Transverse colon (tissue), 4 donors: ENCODE measurements around the gene TRMT2A. TPM values are rescaled to one million over a fixed set of nuclear protein-coding genes. Genes with fewer than 3 reads are reported as not detected.

Experiments used
- DNase-seq: peaks from one replicate; pipeline ENCODE4 v3.0.0-alpha.2; 2019
- H3K27ac ChIP-seq, 4 donors: fragments of 200-600 bp; sonication (generic); 2 replicates each; pipeline ENCODE4 v1.5.1; 2016 to 2018; ENCODE audit warnings: inconsistent platforms in 4 of 4
- H3K27me3 ChIP-seq: fragments of 200-600 bp; sonication (generic); 2 replicates; pipeline ENCODE4 v1.5.1; 2017; ENCODE audit warnings: inconsistent platforms
- H3K36me3 ChIP-seq, 4 donors: fragments of 200-600 bp; sonication (generic); 2 replicates each; pipeline ENCODE4 v1.5.1; 2017 to 2019; ENCODE audit warnings: inconsistent platforms in 4 of 4
- H3K4me1 ChIP-seq, 4 donors: fragments of 200-600 bp; sonication (generic); 2 replicates each; pipeline ENCODE4 v1.5.1; 2017 to 2020; ENCODE audit warnings: inconsistent platforms in 4 of 4
- H3K4me3 ChIP-seq, 4 donors: fragments of 200-600 bp; sonication (generic); 1 replicate in 1 of 4; 2 replicates in 3 of 4; pipeline versions ENCODE4 v1.5.1 to v1.6.1; 2017 to 2019; ENCODE audit warnings: inconsistent platforms in 4 of 4
- H3K9me3 ChIP-seq, 2 donors: fragments of 200-600 bp; sonication (generic); 2 replicates each; pipeline ENCODE4 v1.5.1; 2017 to 2019; ENCODE audit warnings: inconsistent platforms in 2 of 2
- CTCF ChIP-seq, 5 experiments: fragments of 200-600 bp in 3 of 5; fragments of 450-650 bp in 2 of 5; sonication (generic) in 3 of 5; IDR thresholded peaks; 1 replicate in 2 of 5; 2 replicates in 3 of 5; pipeline ENCODE4 v1.5.1; 2016 to 2017; ENCODE audit warnings: antibody characterized with exemption in 5 of 5, inconsistent platforms in 3 of 5, mild to moderate bottlenecking in 2 of 5, moderate library complexity in 1 of 5
- EP300 ChIP-seq: sonication (generic); formaldehyde crosslinking; IDR thresholded peaks from one replicate; pipeline ENCODE4 v1.6.1; 2017; ENCODE audit warnings: antibody characterized with exemption, low read depth
- POLR2A ChIP-seq: fragments of 450-650 bp; IDR thresholded peaks from one replicate; pipeline ENCODE4 v1.6.1; 2016; ENCODE audit warnings: antibody characterized with exemption, mild to moderate bottlenecking, moderate library complexity
- POLR2AphosphoS5 ChIP-seq, 3 donors: sonication (generic); formaldehyde crosslinking; IDR thresholded peaks; one replicate each; pipeline ENCODE4 v1.6.1; 2016; ENCODE audit warnings: antibody characterized with exemption in 3 of 3
- WGBS, 2 donors: methylation state at CpG; one replicate each; pipeline ENCODE4 v1.1.5; 2018; ENCODE audit warnings: low coverage in 1 of 2; 5-methylcytosine and 5-hydroxymethylcytosine counted together
- in situ Hi-C, 4 donors: fragments of 200-750 bp; cut with MboI; loops; one replicate each; pipeline versions ENCODE4 v1.15.0 to v1.15.1; 2017; ENCODE audit warnings: low sequenced_read_pairs in 3 of 4, low pct_ligation_motif_present in 1 of 4, low pct_unique_long_range_greater_than_20kb in 1 of 4
- intact Hi-C: fragments of 100-400 bp; cut with DNase I; formaldehyde crosslinking; loops from one replicate; pipeline ENCODE4 v1.15.1; 2023; ENCODE audit warnings: low total_unique reads
- total RNA-seq, 4 donors: library from RNA; depleted of rRNA; stranded (reverse); fragments of >200 nt; gene quantifications; one replicate each; pipeline ENCODE4 v1.1.0, GENCODE V29; 2016

Gene TRMT2A
- total RNA-seq, 4 donors from 2014 or later: 38.6 to 77.4 (median 46.5) TPM

GRCh38 chr22:20094197-20094807, 22.7 kb downstream of the TRMT2A start:
- no peaks in the 10 kb centered on the region for H3K4me1 ChIP-seq
- H3K27me3 ChIP-seq: no peaks in the 10 kb centered on the region
- no peak overlapping the region for H3K27ac ChIP-seq
- no peak overlapping the region for H3K4me3 ChIP-seq
- no peak for DNase-seq
- TF ChIP-seq CTCF (IDR thresholded peaks at IDR 0.05) (no peak), EP300 (no peak), POLR2A (no peak), POLR2AphosphoS5 (IDR thresholded peaks at IDR 0.05) (no peak)
- in situ Hi-C loops (no loop called here), intact Hi-C loops (no loop called here)
- H3K9me3 ChIP-seq: no peaks in the 10 kb centered on the region
- WGBS, 2 donors: 93 to 96% methylated on average over 3 to 15 of the region's 15 CpGs
- H3K36me3 ChIP-seq: peaks cover 0 to 91% (median 33%) of the 10 kb centered on the region in 4 donors

GRCh38 chr22:20093418-20094196, 23.4 kb downstream of the TRMT2A start:
- intact Hi-C loops: no loop called here

GRCh38 chr22:20092477-20092854, 24.6 kb downstream of the TRMT2A start:
- in situ Hi-C loops: no loop called here
- H3K9me3 ChIP-seq: no peaks in the 10 kb centered on the region
- H3K27ac ChIP-seq: no peak overlapping the region
- H3K27me3 ChIP-seq: no peaks in the 10 kb centered on the region
- H3K4me3 ChIP-seq: no peak overlapping the region
- H3K36me3 ChIP-seq: peaks cover 0 to 95% (median 26%) of the 10 kb centered on the region in 4 donors
- no peaks in the 10 kb centered on the region for H3K4me1 ChIP-seq
- DNase-seq: no peak
- intact Hi-C loops: no loop called here
- no peak for TF ChIP-seq EP300
- TF ChIP-seq POLR2A: no peak
- TF ChIP-seq POLR2AphosphoS5 (IDR thresholded peaks at IDR 0.05): no peak
- TF ChIP-seq CTCF (IDR thresholded peaks at IDR 0.05): no peak
- WGBS, 2 donors: 92 to 95% methylated on average over 7 to 11 of the region's 11 CpGs

More at GRCh38 chr22:20093418-20094196, 23.4 kb downstream of the TRMT2A start:
- H3K27ac ChIP-seq: no peak overlapping the region
- in situ Hi-C loops: no loop called here
- peaks cover 0 to 94% (median 30%) of the 10 kb centered on the region in 4 donors for H3K36me3 ChIP-seq
- TF ChIP-seq POLR2A (no peak), CTCF (IDR thresholded peaks at IDR 0.05) (no peak), EP300 (no peak), POLR2AphosphoS5 (IDR thresholded peaks at IDR 0.05) (no peak)
- no peaks in the 10 kb centered on the region for H3K9me3 ChIP-seq
- H3K27me3 ChIP-seq: no peaks in the 10 kb centered on the region
- 95% methylated on average over 12 of the region's 13 CpGs; no CpG with 5 or more reads in 1 of the 2 donors for WGBS, 2 donors
- no peak overlapping the region for H3K4me3 ChIP-seq
- DNase-seq: no peak
- no peaks in the 10 kb centered on the region for H3K4me1 ChIP-seq

- H3K9me3 ChIP-seq: no peaks in the 10 kb centered on the region
- no peak for DNase-seq
- no peak overlapping the region for H3K27ac ChIP-seq
- 93 to 100% methylated on average over 1 to 16 of the region's 16 CpGs for WGBS, 2 donors
- intact Hi-C loops (no loop called here), in situ Hi-C loops (no loop called here)
- peaks cover 0 to 95% (median 24%) of the 10 kb centered on the region in 4 donors for H3K36me3 ChIP-seq
- no peak overlapping the region for H3K4me3 ChIP-seq
- TF ChIP-seq POLR2A (no peak), EP300 (no peak), POLR2AphosphoS5 (IDR thresholded peaks at IDR 0.05) (no peak)
- H3K4me1 ChIP-seq: no peaks in the 10 kb centered on the region
- no peaks in the 10 kb centered on the region for H3K27me3 ChIP-seq
Observed at GRCh38 chr22:20091690-20092476, 25.1 kb downstream of the TRMT2A start.
